ENCODE results near the gene TRAF6.

Gene TRAF6

DNA sequence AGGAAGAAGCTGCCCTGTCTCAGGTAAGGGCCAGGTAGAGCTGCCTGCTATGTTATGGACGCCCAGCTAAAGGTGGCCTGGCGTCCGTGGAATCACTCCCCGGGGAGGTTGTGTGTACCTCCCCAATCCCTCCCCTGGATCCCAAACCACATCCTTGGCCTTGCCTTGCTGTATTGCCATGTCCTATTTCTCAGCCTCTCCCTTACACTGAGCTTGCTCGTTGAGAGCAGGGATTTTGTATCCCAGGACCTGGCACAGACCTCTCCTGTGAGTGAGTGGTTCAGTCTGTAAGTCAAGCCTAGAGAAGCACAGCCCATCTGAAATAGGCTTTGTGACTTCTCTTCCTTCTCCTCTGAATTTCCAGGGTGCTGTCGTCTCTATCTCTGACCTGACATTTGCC is 53.9 kb downstream of the TRAF6 start:
- DNase-seq, result no peak

DNA sequence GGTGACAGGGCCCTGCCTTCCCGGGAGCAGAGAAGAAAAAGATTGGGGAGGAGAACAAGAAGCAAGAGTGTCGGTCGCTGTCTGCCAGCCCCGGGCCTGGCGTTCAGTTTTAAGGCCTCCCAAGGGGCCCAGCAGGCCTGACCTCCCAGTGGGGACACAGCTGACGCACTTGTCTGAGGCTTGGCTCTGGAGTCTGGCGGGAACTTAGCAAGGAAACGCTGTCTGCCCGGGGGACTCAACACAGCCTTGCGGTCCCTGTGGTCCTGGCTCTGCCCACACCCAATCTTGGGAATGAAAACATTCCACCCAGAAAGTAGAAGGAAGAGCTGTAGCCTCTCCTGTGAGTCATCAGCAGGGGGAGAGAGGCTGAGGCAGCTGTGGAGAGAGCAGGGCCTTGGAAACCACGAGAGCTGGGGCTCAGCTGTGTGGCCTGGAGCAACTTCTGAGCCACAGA is 54.4 kb downstream of the TRAF6 start:
- no peak for DNase-seq

DNA sequence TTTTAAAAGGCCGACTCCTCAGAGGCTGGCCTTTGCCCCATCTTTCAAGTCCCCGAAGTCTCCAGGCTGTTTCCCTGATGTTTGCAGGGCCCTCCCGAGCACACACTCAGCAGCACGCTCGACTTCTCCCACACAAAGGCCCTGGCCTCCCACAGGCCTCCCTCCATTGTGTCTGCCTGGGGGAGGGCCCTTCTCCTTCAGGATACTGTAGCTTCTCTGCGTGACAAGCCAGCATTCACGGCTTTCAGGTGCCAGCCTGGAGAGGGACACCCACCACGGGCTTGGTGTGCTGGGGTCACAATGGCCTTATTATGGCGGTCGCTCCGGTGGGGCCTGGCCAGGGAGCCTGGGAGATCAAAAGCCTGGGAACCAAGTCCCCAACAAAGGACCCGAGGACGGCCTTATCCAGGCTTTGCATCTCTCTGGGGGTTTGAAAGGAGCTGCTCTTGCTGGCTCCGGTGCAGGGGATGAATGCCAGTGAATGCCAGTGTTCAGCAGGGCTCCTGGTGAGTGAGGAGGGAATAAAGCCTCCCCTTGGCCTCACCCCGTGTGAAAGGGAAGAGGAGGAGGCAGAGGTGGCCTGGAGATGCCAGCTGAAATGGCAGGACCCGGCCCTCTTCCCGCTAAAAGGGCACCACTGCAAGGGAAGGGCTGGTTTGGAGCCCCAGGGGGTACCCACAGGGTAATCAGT is 55.0 kb downstream of the TRAF6 start:
- no peak for DNase-seq

GRCh38 chr11:36454551-36454940 is 55.5 kb downstream of the TRAF6 start:
- DNase-seq, result no peak

DNA sequence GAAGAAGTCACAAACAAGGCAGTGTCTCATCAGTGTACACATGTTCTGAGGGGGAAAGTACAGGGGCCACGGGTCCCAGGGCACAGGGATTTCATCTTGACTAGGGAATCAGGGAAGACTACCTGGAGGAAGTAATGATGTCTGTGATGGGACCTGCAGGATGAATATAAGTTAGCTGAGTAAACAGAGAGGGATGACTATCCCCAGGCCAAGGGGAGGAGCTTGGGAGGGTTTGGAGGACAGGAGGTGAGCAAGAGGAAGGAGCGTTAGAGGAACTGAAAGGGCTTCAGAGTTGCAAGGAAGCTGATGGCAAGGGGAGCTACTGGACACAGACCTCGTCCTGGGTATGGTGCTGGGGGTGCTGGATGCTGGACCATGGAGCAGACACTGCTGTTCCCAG is 56.4 kb downstream of the TRAF6 start:
- DNase-seq, result no peak

- no peak for DNase-seq
Observed at GRCh38 chr11:36452961-36453360, 57.1 kb downstream of the TRAF6 start.

DNA sequence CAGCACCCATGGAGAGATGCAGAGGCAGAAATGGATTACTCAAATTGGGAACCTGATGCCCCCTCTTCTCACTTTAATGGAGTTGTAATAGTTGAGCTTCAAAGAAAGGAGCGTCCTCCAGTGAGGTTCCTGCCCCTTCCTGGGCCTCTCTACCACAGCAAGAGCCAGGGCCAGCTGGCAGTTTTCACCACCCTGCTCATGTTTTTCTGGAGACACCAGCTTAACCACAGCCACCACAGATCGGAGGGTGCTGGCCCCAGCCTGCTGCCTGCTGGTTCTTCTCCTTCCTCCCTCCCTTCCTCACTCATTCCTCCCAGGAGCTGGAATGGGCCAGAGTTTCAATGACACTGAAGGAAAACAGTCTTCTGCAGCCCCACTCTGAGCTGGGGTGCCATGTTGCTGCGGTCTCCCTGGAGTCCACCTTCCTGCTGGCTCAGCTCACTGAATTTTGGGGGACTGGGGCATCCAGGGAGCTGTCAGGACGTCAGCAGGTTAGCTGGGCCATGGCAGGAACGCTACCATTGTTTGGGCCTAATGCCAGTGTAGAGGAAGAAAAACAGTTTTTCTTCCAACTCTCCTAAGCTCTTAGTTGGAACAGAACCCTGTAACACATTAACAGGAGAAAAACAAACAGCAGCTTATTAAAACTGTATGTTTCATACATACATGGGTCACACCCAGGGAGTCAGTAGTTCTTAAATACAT is 57.7 kb downstream of the TRAF6 start:
- no peak for DNase-seq

- DNase-seq, result no peak
Observed at GRCh38 chr11:36451681-36452080, 58.4 kb downstream of the TRAF6 start.

GRCh38 chr11:36451045-36451444 is 59.0 kb downstream of the TRAF6 start:
- DNase-seq, result no peak

DNA sequence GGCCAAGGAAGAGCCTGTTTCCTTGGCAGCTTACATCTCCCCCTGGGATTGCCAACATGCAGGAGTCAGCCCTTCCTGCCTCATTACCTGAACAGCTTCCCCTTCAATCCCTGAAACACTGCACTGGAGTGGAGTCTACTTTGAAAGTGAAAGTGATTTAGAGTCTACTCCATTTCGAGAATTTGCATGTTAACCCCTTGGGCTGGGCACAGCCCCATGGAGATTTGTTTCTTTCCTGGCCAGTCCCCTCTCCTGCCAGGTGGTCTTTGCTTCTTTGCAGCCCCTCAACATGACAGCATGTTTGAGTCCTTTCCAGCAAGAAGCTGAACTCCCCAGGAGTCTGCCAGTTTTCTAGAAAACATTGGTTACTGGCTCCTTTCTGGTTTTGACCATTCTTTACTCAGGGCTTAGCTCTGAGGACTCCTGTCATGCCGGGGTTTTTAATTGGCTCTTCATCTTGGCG is 59.9 kb downstream of the TRAF6 start:
- no peak for DNase-seq

- DNase-seq, result no peak
Observed at GRCh38 chr11:36449561-36450096, 60.4 kb downstream of the TRAF6 start.

- DNase-seq, result no peak
Observed at GRCh38 chr11:36447947-36448346, 62.1 kb downstream of the TRAF6 start.

- no peak for DNase-seq
Observed at GRCh38 chr11:36447514-36447913, 62.6 kb downstream of the TRAF6 start.

- no peak for DNase-seq
Observed at GRCh38 chr11:36446135-36446534, 63.9 kb downstream of the TRAF6 start.

DNA sequence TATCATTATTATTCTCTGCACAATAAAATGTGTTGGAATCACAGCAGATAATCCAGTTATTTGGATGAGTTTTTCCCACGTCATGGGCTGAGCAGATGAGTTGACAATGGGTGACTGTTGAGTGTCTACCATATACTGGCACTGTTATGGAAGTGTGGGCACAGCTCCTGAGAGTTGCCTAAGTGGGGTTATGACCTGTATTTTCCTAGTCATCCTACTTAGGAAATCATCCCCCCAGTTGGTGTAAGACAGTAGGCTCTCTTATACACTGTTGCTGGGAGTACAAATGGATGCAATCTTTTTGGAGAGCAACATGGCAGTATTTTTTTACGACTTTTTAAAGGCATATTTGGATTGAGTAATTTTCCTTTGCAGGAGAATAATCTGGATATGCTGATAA is 66.4 kb downstream of the TRAF6 start:
- no peak for DNase-seq

DNA sequence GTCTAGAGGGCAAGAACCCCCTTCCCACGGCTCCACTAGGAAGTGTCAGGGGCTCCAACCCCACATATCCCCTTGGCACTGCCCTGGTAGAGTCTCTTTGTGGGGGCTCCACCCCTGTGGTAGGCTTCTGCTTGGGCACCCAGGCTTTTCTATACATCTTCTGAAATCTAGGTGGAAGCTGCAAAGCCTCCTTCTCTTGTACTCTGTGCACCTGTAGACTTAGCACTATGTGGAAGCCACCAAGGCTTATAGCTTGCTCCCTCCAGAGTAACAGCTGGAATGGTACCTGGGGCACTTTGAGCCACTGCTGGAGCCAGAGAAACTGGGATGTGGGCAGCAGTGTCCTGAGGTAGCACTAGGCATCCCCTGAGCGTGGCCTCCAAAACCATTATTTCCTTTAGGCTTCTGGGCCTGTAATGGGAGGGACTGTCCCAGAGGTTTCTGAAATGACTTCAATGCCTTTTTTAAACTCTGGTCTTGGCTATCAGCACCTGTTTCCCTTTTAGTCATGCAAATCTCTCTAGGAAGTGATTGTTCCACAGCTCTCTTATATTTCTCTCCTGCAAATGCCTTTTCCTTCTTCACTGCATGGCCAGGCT is 68.4 kb downstream of the TRAF6 start:
- no peak for DNase-seq

- DNase-seq, result no peak
Observed at GRCh38 chr11:36438126-36438525, 71.9 kb downstream of the TRAF6 start.

DNA sequence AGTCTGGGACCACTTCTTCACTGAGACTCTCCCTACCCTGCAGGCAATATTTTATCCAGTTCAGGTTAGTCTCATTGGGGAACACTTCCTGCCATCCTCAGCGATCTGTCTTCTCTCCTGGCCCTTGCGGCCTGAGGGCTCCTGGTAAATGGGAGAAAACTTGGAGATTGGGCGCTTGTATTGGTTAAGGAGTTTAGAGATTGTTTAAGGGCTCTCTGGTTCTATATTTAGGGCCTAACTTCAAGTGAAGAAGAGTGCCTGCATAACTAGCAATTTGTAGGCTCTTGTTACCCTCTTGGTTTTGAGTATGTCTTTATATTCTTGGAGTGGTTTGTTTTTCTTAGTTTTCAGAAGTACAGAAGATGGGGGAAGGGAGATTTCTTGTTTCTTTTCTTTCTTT is 72.7 kb downstream of the TRAF6 start:
- DNase-seq, result no peak

All from NCI-H2029 treated with DMSO at 0.1 percent for 48 hours (cell line).